Kidney glomerular epithelial cell (primary cell): ENCODE results near the gene FAM53A.
A peak's percentile ranks its signal among the peaks of the same experiment; 100 is the strongest.

Experiments
- DNase-seq: peaks from one replicate; lab custom pipeline; 2025; lab: John Stamatoyannopoulos, UW

Gene FAM53A, protein sequence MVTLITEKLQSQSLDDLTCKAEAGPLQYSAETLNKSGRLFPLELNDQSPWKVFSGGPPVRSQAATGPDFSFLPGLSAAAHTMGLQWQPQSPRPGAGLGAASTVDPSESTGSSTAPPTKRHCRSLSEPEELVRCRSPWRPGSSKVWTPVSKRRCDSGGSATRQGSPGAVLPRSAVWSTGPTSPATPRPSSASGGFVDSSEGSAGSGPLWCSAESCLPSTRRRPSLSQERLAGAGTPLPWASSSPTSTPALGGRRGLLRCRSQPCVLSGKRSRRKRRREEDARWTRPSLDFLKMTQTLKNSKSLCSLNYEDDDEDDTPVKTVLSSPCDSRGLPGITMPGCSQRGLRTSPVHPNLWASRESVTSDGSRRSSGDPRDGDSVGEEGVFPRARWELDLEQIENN

GRCh38 chr4:1683736-1684505 lies at the start of gene FAM53A:
Gene FAM53A (minus strand): TSS chr4:1684313. CDS start chr4:1668741, 15,572 bp downstream.
- DNase-seq = peak; percentile 86

GRCh38 chr4:1732911-1733310 lies 48.8 kb upstream of the FAM53A start:
- no peak for DNase-seq

- no peak for DNase-seq
Observed at GRCh38 chr4:1731180-1731579, 47.1 kb upstream of the FAM53A start.

GRCh38 chr4:1730532-1731135 lies 46.5 kb upstream of the FAM53A start:
- no peak for DNase-seq

DNA sequence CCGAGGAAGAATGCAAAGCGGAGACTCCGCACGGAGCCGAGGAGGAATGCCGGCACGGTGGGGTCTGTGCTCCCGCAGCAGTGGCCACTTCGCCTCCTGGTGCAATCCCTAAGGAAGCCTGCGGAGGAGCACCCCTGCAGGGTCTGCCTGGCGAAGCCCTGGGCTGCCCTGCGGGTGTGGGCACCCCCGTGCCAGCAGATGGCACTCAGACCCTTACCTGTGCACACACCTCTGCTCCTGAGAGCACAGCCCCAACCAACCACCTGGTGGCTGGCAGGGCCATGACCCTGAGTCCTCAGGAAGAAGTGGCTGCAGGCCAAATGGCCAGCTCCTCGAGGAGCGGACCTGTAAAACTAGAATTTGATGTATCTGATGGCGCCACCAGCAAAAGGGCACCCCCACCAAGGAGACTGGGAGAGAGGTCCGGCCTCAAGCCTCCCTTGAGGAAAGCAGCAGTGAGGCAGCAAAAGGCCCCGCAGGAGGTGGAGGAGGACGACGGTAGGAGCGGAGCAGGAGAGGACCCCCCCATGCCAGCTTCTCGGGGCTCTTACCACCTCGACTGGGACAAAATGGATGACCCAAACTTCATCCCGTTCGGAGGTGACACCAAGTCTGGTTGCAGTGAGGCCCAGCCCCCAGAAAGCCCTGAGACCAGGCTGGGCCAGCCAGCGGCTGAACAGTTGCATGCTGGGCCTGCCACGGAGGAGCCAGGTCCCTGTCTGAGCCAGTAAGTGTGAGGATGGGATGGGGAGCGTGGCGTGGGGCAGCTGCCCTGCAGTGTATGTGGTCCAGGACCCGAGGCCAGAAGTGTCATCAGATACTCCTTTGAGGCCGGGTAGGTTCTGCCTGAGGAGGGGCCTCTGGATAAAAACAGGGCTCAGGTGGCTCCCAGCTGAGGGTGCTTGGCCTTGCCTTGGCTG lies 44.2 kb upstream of the FAM53A start:
- DNase-seq = no peak

DNA sequence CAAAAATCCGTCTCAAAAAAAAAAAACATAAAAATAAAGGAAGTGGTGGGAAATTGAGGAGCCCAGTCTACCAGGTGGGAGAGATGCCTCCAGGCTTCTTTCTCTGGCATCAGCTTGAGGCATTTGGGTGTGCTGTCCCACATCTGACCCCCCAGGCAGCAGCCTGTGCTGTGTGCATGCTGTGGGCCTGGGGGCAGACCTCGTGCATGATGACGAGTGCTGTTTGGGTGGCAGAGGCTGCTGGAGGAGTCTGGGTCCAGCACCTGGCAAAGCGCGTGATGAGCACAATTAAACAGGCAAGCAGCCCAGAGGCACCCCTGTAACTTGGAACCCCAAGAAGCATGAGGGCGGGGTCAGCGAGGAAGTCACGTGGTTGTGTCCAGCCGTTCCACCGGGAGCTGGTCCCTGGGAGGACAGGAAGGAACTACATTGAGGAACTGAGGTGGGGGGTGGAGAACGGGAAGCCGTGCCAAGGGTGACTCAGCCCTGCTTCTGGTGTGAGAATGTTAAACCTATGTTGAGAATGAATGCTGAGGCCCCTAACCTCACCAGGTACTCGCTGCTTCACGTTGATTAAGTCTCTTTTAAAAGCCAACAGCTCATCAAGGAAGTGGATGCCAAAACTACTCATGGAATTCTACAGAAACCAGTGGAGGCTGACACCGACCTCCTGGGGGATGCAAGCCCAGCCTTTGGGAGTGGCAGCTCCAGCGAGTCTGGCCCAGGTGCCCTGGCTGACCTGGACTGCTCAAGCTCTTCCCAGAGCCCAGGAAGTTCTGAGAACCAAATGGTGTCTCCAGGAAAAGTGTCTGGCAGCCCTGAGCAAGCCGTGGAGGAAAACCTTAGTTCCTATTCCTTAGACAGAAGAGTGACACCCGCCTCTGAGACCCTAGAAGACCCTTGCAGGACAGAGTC lies 43.3 kb upstream of the FAM53A start:
- peak; percentile 76 for DNase-seq

- DNase-seq = peak; percentile 61
Observed at GRCh38 chr4:1726146-1726934, 42.2 kb upstream of the FAM53A start.

DNA sequence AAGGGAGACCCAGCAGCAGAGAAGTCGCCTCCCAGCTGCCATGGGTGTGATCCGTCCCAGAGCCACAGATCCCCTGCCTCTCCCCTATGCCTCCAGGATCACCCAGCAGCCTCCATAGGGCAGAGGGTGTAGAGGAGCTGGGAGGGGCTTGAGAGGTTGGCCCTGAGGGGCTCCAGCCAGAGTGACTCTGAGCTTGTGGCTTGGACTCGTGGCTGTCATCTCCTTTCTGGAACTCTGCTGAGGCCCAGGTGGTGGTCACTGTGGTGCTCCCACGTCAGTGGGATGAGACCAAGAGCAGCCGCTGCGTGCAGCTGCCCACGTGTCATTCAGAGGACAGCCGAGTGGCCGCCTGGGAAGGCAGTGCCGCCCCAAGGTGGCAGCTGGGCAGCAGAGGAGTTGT lies 41.4 kb upstream of the FAM53A start:
- DNase-seq = no peak

GRCh38 chr4:1723131-1723801 lies 39.2 kb upstream of the FAM53A start:
- no peak for DNase-seq

DNA sequence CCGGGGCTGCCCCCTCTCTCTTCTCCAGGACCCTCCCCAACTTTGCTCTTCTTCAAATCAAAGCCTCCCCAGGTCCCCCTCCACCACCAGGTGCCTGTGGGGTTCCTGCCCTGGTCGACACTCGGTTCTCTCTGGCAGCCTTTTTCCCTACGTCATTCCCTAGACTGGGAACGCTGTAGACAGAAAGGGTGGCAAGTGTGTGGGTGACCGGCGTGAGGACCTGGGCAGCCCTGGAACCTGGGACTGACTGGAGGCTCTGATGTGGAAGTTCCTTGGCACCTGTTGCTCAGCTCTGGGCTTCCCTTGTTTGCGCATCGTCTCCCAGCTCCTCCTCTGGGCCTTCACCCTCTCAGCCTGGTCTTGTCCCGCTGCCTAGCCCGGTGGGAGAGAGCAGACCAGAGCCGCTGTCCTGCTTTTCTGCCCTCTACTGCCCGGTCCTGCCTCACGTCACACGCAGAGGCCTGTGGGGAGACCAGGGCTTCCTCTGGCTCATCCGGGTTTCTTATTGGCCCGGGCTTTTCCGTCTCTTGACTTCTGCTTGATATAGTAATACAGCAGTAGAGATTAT lies 38.5 kb upstream of the FAM53A start:
- DNase-seq = no peak

GRCh38 chr4:1721666-1722550 lies 37.8 kb upstream of the FAM53A start:
- no peak for DNase-seq

DNA sequence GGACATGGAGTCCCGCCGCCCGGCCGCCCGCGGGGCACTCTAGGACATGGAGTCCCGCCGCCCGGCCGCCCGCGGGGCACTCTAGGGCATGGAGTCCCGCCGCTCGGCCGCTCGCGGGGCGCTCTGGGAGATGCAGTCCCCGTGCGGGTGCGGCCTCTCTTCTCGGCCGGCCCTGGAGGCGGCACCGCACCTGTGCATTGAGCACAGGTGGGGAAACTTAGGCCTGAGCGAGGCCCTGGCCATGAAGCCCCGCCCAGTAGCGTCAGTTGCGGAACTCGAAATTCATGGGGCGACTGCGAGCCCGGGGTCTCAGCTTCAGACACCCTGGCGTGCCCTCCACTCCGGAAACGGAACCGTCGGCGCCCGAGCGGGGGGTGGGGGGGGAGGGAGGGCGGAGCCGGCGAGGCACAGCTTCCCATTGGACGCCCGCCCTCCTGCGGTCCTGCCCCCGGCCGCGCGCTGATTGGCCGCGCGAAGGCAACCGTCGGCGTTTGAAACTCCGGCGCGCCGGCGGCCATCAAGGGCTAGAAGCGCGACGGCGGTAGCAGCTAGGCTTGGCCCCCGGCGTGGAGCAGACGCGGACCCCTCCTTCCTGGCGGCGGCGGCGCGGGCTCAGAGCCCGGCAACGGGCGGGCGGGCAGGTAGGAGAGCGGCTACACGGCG lies 37.0 kb upstream of the FAM53A start, which contains the start of the genes TACC3 and TMEM129:
TSS of gene TACC3 (plus strand) at position 519 of the 663 bp plus-strand sequence. CDS start 1,901 bp downstream, outside the sequence.
TSS of gene TMEM129 (minus strand) at position 321 of the 663 bp plus-strand sequence. CDS start 486 bp downstream, outside the sequence.
- peak; percentile 83 for DNase-seq

DNA sequence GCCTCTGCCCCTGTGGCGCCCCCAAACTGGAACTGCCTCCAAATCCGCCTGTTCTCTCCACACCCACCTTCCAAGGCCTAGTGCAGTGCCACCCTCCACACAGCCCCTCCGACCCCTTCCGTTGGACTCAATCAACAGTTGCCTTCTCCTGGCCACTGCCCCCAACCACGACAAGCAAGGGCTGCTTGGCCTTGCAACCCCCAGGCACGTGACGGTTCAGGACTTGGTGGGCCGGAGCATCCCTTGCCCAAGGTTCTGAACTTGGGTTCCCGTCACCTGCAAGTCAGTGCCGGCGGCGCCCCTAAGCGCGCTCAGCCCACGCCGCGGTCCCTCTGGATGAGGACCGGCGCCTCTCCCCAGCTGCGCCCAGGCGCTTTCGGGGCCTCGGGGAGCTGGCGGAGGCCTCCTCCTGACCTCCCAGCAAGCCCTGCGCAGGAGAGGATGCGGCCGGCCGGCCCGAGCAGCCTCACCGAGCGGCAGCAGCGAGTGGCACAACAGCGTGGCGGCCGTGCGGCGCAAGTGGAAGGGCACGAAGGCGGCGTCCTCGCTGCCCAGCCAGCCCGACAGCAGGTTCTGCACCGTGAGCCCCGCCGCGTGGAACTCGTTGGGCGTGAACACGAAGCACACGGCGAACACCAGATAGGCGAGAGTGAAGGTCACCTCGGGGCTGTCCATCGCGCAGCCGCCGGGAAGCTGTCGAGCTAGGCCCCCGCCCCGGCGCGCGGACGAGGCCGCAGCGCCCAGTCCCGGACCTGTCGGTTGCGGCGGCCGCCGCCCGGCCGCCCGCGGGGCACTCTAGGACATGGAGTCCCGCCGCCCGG lies 36.3 kb upstream of the FAM53A start:
- DNase-seq = no peak

- DNase-seq = no peak
Observed at GRCh38 chr4:1718095-1718850, 34.2 kb upstream of the FAM53A start.
